ENCODE data around the gene FTO. TPM values are rescaled to one million over a fixed set of nuclear protein-coding genes. Genes with fewer than 3 reads are reported as not detected.

FTO gene
- polyA plus RNA-seq, 3 donors: 15.9 to 37.9 (median 25.5) TPM

DNA sequence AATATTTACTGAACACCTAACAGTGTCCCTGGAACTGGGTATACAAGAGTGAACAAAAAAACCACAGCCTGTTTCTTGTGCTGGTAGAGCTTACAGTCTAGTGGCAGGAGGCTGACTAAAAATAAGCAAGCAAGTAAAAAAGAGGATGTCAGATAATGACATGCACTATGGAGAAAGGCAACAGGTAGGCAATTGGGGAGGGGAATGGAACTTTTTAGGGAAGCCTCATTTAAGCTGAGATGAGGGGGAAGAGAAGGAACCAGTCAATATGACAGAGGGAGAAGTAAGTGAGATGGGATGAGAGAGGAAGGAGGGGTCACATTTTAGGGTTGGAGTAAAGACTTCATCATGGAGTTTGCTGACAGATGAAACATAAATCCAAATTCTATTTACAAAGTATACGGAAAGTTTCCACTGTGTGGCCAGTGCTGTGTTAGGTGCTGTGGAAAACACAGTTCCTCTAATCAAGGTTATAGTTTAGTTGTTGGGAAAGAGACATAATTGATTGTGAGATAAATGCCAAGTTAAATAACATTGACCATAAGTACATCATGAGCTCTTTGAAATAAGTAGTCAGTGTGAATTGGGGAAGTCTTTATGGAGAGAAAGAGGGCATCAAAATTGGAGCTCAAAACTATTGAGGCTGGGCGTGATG is 251.4 kb downstream of the FTO start:
- WGBS, 3 donors: 80 to 97% (median 88%) methylated on average over 2 of the region's 2 CpGs
- H3K27ac ChIP-seq (ENCODE audit: low read depth, low read length): no peak overlapping the region

- 73 to 83% (median 82%) methylated on average over 10 of the region's 10 CpGs for WGBS, 3 donors
- H3K27ac ChIP-seq (ENCODE audit: low read depth, low read length): no peak overlapping the region
Observed at GRCh38 chr16:53958341-53958880, 254.5 kb downstream of the FTO start.

DNA sequence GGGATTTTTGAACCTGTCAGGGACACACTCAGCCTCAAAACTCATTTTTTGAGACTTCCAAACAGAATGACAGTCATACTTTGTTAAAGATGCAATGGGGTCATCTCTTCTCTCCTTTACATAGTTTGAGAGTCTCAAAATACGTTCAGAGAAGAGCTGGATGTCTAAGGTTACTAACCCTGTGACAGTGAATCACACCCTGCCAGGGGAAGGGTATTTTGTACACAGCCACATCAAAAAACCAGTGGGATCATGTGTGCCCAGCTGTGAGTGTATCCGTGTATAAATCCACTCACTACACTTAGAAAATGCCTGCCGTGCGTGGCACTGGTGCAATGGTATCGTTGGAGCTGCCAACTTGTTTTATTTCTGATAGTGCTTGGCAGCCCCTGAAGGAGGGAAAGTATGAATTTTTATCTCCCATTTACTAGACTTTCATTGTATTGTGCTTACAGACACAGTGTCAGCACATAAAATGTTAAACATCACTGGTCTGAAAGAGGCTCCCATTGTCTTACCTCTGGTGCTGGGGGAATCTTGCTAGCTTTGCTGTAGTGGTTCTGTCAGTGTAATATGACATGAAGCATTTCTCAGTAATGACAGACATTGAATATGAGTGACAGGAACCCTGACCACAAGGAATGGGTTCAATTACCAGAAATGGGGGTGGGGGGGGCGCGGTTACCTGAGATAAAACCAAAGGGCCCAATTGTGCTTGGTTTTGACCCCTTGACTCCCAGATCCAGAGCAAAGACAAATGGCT is 256.3 kb downstream of the FTO start:
- H3K27ac ChIP-seq (ENCODE audit: low read depth, low read length): no peak overlapping the region

GRCh38 chr16:53960954-53961616 is 257.1 kb downstream of the FTO start:
- WGBS, 3 donors: 75 to 89% (median 88%) methylated on average over 6 of the region's 6 CpGs
- H3K27ac ChIP-seq (ENCODE audit: low read depth, low read length): no peak overlapping the region

More for the DNA sequence above, 256.3 kb downstream of the FTO start:
- 82 to 95% (median 93%) methylated on average over 7 of the region's 7 CpGs for WGBS, 3 donors

DNA sequence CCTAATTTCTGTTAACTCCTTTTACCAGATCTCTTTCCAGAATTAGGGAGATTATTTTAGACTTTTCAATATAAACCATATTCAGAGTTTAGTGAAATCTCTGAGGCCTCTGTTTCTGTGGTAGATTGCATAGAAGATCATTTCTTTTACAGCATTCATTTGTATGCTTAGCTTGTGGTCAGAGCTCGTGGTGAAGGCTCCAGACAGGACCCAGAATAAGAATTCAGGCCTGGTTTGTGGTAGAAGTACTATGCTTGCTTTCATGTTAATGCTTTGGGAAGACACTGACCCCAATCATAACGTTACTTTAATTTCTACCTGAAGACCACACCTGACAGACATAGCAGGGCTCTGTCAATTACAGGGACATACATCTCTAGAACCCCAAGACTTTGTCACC is 258.1 kb downstream of the FTO start:
- H3K27ac ChIP-seq (ENCODE audit: low read depth, low read length): no peak overlapping the region
- WGBS, 3 donors: 77 to 95% (median 91%) methylated on average over 2 of the region's 2 CpGs

GRCh38 chr16:53964145-53964790 is 260.3 kb downstream of the FTO start:
- no peak overlapping the region for H3K27ac ChIP-seq (ENCODE audit: low read depth, low read length)

DNA sequence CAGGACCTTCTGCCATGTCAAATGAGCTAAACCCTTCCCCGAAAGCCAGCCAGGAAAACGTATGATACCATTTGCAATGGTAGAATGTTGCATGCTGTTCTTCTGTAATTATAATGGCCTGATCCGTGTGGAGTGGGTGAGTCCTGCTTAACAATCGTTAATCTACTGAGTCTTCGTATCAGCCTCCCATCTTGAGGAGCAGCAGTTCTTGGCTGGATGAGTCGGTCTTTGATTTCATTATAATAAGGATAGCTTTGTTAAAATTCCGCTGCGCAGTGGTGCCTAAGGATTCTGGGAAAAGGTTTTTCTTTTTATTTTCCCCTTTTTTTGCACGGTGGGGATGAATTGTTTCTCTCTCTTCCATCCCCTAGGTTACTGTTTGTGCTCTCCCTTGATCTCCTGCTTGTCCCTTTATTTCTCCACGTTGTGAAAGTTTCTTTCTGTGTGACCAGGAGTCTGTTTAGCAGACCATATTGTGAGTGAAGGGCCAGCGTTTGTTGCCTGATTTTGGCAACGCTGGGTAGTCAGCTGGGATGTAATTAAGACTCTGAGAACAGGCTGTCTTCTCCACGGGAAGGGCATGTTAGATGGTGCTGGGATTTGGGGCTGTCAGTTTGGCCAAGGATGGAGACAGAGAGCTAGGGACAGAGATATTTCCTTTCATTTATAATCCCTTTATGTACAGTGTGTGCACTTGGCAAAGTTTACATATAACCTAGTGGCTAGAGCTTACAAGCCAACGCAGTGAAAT is 263.0 kb downstream of the FTO start:
- 82 to 85% (median 83%) methylated on average over 14 of the region's 14 CpGs for WGBS, 3 donors

DNA sequence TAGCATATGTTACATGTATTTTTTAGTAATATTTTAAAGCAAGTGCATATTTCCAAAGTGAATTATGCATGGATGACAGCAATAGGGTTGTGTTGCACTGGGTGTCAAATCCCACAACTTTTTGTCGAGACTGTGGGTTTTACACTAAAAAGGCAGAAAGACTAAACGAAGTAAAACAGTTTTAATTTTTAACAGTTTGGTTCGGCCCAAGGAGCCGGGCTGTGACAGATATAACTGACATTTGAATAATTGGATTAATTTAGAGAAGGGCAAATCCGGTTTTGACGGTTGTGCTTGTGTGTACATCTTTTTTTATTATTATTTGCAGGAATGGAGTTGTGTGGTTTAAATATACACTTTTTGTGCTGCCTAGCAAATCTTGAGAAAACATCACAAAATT is 263.6 kb downstream of the FTO start:
- WGBS, 3 donors: 95 to 98% (median 96%) methylated on average over 6 of the region's 6 CpGs
- H3K27ac ChIP-seq (ENCODE audit: low read depth, low read length): no peak overlapping the region

More for the DNA sequence above, 263.0 kb downstream of the FTO start:
- no peak overlapping the region for H3K27ac ChIP-seq (ENCODE audit: low read depth, low read length)

DNA sequence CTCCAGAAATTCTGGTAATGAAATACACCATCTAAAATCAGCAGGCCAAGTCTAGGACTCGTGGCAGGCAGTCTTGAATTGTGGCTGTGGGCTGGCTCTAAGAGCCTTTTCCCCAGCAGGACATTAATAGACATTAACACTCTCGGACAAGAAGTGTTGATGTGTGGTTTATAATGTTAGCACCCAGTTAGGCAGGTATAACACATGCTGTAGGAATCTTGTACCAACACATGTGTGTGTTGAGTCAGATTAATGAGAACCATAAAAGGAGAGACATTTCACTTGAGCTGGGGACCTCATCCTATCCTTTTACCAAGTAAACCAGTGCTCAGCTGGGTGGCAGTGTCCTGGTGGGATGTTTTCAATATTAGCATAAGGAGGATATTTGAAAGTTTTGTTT is 264.5 kb downstream of the FTO start:
- no peak overlapping the region for H3K27ac ChIP-seq (ENCODE audit: low read depth, low read length)
- WGBS, 3 donors: 92 to 95% (median 94%) methylated on average over 2 of the region's 2 CpGs

GRCh38 chr16:53968896-53969295 is 264.9 kb downstream of the FTO start:
- 79 to 88% (median 81%) methylated on average over 1 of the region's 1 CpG for WGBS, 3 donors
- no peak overlapping the region for H3K27ac ChIP-seq (ENCODE audit: low read depth, low read length)

GRCh38 chr16:53971616-53972015 is 267.7 kb downstream of the FTO start:
- H3K27ac ChIP-seq (ENCODE audit: low read depth, low read length): no peak overlapping the region
- WGBS, 3 donors: 87 to 94% (median 91%) methylated on average over 5 of the region's 5 CpGs

GRCh38 chr16:53973021-53973420 is 269.1 kb downstream of the FTO start:
- 94 to 95% (median 95%) methylated on average over 4 of the region's 4 CpGs for WGBS, 3 donors
- no peak overlapping the region for H3K27ac ChIP-seq (ENCODE audit: low read depth, low read length)

- no peak overlapping the region for H3K27ac ChIP-seq (ENCODE audit: low read depth, low read length)
- 80 to 84% (median 81%) methylated on average over 4 of the region's 4 CpGs for WGBS, 3 donors
Observed at GRCh38 chr16:53974484-53975080, 270.6 kb downstream of the FTO start.

GRCh38 chr16:53980675-53981074 is 276.7 kb downstream of the FTO start:
- WGBS, 3 donors: 93 to 98% (median 97%) methylated on average over 3 of the region's 3 CpGs
- no peak overlapping the region for H3K27ac ChIP-seq (ENCODE audit: low read depth, low read length)

DNA sequence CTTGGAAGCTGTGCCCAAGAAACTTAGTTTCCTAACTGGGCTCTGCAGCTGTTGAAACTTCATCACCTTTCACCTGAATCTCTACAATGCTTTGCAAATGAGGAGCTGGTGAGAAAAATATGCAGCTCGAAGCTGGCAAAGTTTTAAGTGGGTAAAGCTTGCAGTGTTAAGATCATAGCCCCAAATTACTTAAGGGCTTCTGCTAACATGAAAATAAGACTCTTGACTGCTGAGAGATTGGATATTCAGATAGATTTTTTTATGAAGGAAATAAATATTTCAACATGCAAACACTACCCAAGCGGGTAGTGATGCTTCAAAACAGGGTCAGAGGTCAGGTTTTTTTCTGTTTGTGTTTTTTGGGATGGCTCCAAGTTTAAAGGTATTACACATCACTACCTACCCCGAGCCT is 278.7 kb downstream of the FTO start:
- H3K27ac ChIP-seq (ENCODE audit: low read depth, low read length): no peak overlapping the region
- WGBS, 3 donors: 65 to 68% (median 68%) methylated on average over 3 of the region's 3 CpGs

DNA sequence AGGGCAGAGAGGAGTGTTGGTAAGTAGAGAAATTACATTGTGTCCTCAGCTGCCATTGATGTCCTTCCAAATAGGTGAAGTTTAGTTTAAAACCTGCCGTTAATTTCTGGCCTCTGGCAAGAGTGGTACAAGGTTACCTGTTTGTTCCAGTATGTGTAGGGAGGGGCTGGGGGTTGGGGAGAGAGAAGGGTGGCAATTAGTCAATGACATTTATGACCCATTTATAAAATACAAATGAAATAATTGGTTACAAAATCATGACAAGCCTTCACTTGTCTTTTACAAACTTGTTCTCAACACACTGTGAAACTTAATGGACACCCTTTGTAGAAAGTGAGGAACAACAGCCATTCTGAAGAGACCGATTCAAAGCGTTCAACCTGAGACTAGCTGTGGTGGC is 281.0 kb downstream of the FTO start:
- WGBS, 3 donors: 64 to 99% (median 92%) methylated on average over 3 of the region's 3 CpGs
- no peak overlapping the region for H3K27ac ChIP-seq (ENCODE audit: low read depth, low read length)

- 75 to 81% (median 77%) methylated on average over 3 of the region's 3 CpGs for WGBS, 3 donors
- H3K27ac ChIP-seq (ENCODE audit: low read depth, low read length): no peak overlapping the region
Observed at GRCh38 chr16:53985861-53986260, 281.9 kb downstream of the FTO start.

- 95 to 97% (median 96%) methylated on average over 5 of the region's 5 CpGs for WGBS, 3 donors
- no peak overlapping the region for H3K27ac ChIP-seq (ENCODE audit: low read depth, low read length)
Observed at GRCh38 chr16:53986793-53987192, 282.8 kb downstream of the FTO start.

Measured in adipose tissue (tissue), 3 donors.